ENCODE measurements around the gene P2RX5.
"Not testable (repeated sequence)": the region's sequence is repeated elsewhere in the genome, so short reads cannot be mapped to it uniquely, and the experiment has no call there.

P2RX5 gene

GRCh38 chr17:3708366-3708765 is 12.4 kb upstream of the P2RX5 start:
- Histone ChIP-seq H3K4me1 (ENCODE audit: insufficient read depth, low read length, poor library complexity, severe bottlenecking) (peaks cover 29% of the 10 kb centered on the region), H3K9me3 (ENCODE audit: insufficient read depth, low read depth, low read length) (no peaks in the 10 kb centered on the region), H4K20me1 (ENCODE audit: insufficient read depth, low read length, poor library complexity, severe bottlenecking) (no peaks in the 10 kb centered on the region), H3K9me2 (replicated peaks; ENCODE audit: low read depth, low read length) (no peaks in the 10 kb centered on the region), H3K27me3 (ENCODE audit: insufficient read depth, low read length, poor library complexity, severe bottlenecking) (no peaks in the 10 kb centered on the region), H3F3A (ENCODE audit: low read depth) (peaks cover 18% of the 10 kb centered on the region; the same call in 1 of the 2 replicates), H3K4me3 (ENCODE audit: low read length, poor library complexity, severe bottlenecking) (no peak overlapping the region), H3K79me2 (ENCODE audit: insufficient read depth, low read length) (0 out of 2 replicates have a peak, but pooled peaks cover 4% of the 10 kb centered on the region), H3K9ac (ENCODE audit: low read depth, low read length, poor library complexity, severe bottlenecking) (no peak overlapping the region), H2AFZ (ENCODE audit: low read length) (no peak overlapping the region), H3K36me3 (ENCODE audit: insufficient read depth, low read length) (0 out of 2 replicates have a peak, but pooled peaks cover 2% of the 10 kb centered on the region), H3K4me2 (ENCODE audit: low read depth, low read length, poor library complexity, severe bottlenecking) (no peak overlapping the region)
- TF ChIP-seq CTCF (conservative IDR thresholded peaks at IDR 0.05; ENCODE audit: low read length) (no peak), EZH2phosphoT487 (IDR thresholded peaks at IDR 0.05; ENCODE audit: borderline replicate concordance) (no peak)

- H4K20me1 ChIP-seq (ENCODE audit: insufficient read depth, low read length, poor library complexity, severe bottlenecking); H3K4me1 ChIP-seq (ENCODE audit: insufficient read depth, low read length, poor library complexity, severe bottlenecking); H3K36me3 ChIP-seq (ENCODE audit: insufficient read depth, low read length); H3K79me2 ChIP-seq (ENCODE audit: insufficient read depth, low read length); H2AFZ ChIP-seq (ENCODE audit: low read length); H3F3A ChIP-seq (ENCODE audit: low read depth); H3K9me3 ChIP-seq (ENCODE audit: insufficient read depth, low read depth, low read length); H3K4me3 ChIP-seq (ENCODE audit: low read length, poor library complexity, severe bottlenecking); H3K9me2 ChIP-seq (replicated peaks; ENCODE audit: low read depth, low read length); H3K4me2 ChIP-seq (ENCODE audit: low read depth, low read length, poor library complexity, severe bottlenecking); H3K9ac ChIP-seq (ENCODE audit: low read depth, low read length, poor library complexity, severe bottlenecking); H3K27me3 ChIP-seq (ENCODE audit: insufficient read depth, low read length, poor library complexity, severe bottlenecking): not testable (repeated sequence)
Measured at GRCh38 chr17:3705718-3705984, 9.7 kb upstream of the P2RX5 start.

- no peak overlapping the region for H2AFZ ChIP-seq (ENCODE audit: low read length)
- no peaks in the 10 kb centered on the region for H3F3A ChIP-seq (ENCODE audit: low read depth)
- no peaks in the 10 kb centered on the region for H3K27me3 ChIP-seq (ENCODE audit: insufficient read depth, low read length, poor library complexity, severe bottlenecking)
- H3K4me1 ChIP-seq (ENCODE audit: insufficient read depth, low read length, poor library complexity, severe bottlenecking), result no peaks in the 10 kb centered on the region
- TF ChIP-seq CTCF (conservative IDR thresholded peaks at IDR 0.05; ENCODE audit: low read length) (no peak), EZH2phosphoT487 (IDR thresholded peaks at IDR 0.05; ENCODE audit: borderline replicate concordance) (no peak)
- H3K36me3 ChIP-seq (ENCODE audit: insufficient read depth, low read length), result no peaks in the 10 kb centered on the region
- H3K4me2 ChIP-seq (ENCODE audit: low read depth, low read length, poor library complexity, severe bottlenecking), result no peak overlapping the region
- H3K9ac ChIP-seq (ENCODE audit: low read depth, low read length, poor library complexity, severe bottlenecking), result no peak overlapping the region
- no peak overlapping the region for H3K4me3 ChIP-seq (ENCODE audit: low read length, poor library complexity, severe bottlenecking)
- H4K20me1 ChIP-seq (ENCODE audit: insufficient read depth, low read length, poor library complexity, severe bottlenecking), result no peaks in the 10 kb centered on the region
- no peaks in the 10 kb centered on the region for H3K9me2 ChIP-seq (replicated peaks; ENCODE audit: low read depth, low read length)
- no peaks in the 10 kb centered on the region for H3K79me2 ChIP-seq (ENCODE audit: insufficient read depth, low read length)
- H3K9me3 ChIP-seq (ENCODE audit: insufficient read depth, low read depth, low read length), result no peaks in the 10 kb centered on the region
Measured at GRCh38 chr17:3704931-3705717, 9.2 kb upstream of the P2RX5 start.

- not testable (repeated sequence) for H3K4me2 ChIP-seq (ENCODE audit: low read depth, low read length, poor library complexity, severe bottlenecking); H3K9me3 ChIP-seq (ENCODE audit: insufficient read depth, low read depth, low read length); H3K36me3 ChIP-seq (ENCODE audit: insufficient read depth, low read length); H3K9me2 ChIP-seq (replicated peaks; ENCODE audit: low read depth, low read length); H3F3A ChIP-seq (ENCODE audit: low read depth); H2AFZ ChIP-seq (ENCODE audit: low read length); H3K9ac ChIP-seq (ENCODE audit: low read depth, low read length, poor library complexity, severe bottlenecking); H3K79me2 ChIP-seq (ENCODE audit: insufficient read depth, low read length); H3K4me3 ChIP-seq (ENCODE audit: low read length, poor library complexity, severe bottlenecking); H4K20me1 ChIP-seq (ENCODE audit: insufficient read depth, low read length, poor library complexity, severe bottlenecking); H3K27me3 ChIP-seq (ENCODE audit: insufficient read depth, low read length, poor library complexity, severe bottlenecking)
- H3K4me1 ChIP-seq (ENCODE audit: insufficient read depth, low read length, poor library complexity, severe bottlenecking), result peaks cover 14% of the 10 kb centered on the region
Measured at GRCh38 chr17:3702041-3702539, 6.1 kb upstream of the P2RX5 start.

All from Loucy (cell line).